Stimulated activated CD4-positive, alpha-beta T cell treated with anti-CD3 and anti-CD28 coated beads, Interleukin-1b, Interleukin-23, amount 100 ng/mL, for 24 hours (primary cell): Measurements from ENCODE around the gene OSBPL7.
"Not testable (repeated sequence)": the region's sequence is repeated elsewhere in the genome, so short reads cannot be mapped to it uniquely, and the experiment has no call there.

Experiments
- DNase-seq, 4 experiments: peaks; one replicate each; pipeline ENCODE4 v3.0.0-alpha.2; 2020; ENCODE audit warnings: low read depth in 4 of 4, low spot score in 1 of 4

Gene OSBPL7

DNA sequence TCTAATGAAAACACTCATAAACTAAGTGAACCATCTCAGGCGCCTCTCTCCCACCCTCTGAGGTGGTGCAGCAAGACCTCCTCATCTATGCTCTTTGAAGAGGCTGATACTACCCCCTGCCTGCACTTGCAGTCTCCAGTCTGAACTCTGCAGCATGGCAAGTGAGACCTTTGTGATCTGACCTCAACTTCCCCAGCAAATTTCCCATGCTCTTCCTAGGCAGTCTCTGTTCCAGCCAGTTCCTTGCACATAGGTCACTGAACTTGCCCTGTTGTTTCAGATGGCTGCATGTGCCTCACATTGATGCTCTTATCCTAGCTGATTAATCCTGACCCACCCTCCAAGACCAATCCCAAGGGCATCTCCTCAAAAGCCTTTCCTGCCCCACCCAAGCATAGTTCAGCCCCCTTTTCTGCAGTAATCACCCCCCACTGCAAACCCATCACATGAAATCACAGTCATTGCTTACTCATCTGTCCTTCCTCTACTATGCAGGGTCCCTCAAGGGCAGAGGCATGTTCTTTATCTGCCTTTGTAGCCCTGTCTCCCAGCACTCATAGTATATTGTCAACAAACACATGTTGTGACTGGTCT, 46.5 kb downstream of the OSBPL7 start:
- DNase-seq: no peak

DNA sequence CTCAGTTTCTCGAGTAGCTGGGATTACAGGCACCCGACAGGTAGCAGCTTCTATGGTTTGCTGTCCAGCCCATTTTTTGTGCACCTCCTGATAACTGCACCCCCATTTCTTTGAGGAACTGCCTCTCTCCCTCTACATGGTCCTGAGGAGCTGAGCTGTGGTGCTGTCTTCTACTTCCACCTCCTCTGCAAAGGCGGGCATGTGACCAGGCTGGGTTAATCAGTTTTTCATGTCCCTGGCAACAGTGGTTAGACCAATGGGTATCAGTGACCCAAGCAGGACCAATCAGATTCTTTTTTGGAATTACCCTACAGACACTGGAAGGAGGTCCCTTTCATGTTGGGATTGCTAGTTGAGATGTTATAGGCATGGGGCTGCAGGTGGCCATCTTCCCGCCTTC, 47.3 kb downstream of the OSBPL7 start:
- no peak for DNase-seq

DNA sequence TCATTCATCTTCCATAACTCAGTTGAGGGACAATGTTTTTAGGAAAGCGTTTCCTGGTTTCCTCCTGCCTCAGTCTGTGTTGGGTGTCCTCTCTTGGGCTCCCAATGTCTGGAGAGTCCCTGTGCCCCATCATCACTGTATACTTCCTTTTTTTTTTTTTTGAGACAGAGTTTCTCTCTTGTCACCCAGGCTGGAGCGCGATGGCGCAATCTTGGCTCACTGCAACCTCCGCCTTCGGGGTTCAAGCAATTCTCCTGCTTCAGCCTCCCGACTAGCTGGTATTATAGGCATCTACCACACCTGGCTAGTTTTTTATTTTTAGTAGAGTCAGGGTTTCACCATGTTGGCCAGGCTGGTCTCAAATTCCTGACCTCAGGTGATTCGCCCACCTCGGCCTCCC, 47.9 kb downstream of the OSBPL7 start:
- DNase-seq: not testable (repeated sequence)

DNA sequence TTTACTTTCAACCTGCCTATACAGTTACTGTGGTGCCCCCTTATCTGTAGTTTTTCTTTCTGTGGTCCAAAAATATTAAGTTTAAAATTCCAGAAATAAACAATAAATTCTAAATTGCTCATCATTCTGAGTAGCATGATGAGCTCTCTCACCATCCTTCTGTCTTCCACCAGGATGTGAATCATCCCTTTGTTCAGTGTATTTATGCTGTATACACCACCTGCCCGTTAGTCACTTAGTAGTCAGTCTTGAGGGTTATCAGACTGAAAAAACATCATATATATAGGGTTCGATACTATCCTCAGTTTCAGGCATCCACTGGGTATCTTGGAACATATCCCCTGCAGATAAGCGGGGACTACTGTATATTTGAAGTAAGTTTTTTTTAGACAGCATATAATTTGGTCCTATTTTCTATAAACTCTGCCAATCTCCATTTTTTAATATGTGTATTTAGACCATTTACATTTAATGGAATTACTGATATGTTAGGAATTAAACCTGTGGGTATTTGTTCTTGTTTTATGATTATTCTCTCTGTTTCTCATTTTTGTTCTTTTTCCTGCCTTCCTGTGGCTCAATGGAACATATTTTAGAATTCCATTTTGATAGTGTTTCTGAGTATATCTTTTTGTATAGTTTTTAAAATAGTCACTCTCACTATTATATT, 57.5 kb downstream of the OSBPL7 start:
- no peak for DNase-seq

DNA sequence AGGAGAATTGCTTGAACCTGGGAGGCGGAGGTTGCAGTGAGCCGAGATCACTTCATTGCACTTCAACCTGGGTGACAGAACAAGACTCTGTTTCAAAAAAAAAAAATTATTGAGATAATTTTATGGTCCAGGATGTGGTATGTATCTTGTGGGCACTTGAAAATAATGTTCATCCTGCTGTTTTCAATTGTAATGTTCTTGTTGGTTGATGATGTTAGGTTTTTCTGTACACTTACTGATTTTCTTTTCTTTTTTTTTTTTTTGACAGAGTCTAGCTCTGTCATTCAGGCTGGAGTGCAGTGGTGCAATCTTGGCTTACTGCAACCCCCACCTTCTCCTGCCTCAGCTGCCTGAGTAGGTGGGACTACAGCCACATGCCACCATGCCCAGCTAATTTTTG, 58.9 kb downstream of the OSBPL7 start:
- DNase-seq: no peak

DNA sequence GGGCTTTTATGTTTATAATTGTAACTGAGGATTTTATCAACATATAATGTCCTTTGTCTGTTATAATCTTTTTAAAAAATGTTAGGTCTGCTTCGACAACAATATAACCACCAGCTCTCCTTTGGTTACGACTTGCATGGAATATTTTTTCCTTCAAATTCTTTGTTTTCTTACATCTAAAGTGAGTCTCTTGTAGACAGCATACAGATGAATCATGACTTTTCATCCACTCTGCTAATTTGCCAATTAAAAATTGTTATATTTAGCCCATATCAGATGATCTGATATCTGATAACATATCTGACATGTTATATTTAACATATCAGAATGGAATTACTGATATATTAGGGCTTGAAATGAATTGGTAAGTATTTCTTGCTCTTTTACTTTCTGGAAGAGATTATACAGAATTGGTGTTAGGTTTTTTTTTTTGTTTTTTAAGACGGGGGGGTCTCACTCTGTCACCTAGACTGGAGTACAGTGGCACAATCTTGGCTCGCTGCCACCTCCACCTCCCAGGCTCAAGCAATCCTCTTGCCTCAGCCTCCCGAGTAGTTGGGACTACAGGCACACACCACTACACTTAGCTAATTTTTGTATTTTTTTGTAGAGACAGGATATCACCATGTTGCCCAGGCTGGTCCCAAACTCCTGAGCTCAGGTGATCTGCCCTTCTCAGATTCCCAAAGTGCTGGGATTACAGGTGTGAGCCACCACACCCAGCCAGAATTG, 61.0 kb downstream of the OSBPL7 start:
- DNase-seq: no peak

DNA sequence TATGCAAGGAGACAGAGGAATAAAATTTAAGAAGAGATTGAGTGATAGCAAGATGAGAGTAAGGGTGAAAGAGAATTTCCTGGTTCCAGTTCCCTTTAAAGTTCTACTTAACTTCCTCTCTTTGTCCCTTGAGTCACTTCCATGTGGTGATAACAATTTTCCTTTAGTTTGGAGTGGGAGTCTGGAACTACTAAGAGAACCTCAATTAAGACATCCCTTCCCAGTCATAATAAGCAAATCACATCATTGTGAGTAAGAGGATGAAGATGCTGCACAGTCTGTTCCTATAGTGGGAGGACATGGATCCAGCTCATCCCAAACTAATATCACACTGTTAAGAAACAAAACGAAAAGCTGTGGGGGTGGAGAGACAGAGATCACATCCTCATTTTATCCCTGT, 64.2 kb downstream of the OSBPL7 start:
- no peak for DNase-seq
